ENCODE measurements around the gene FOXK1. TPM values are rescaled to one million over a fixed set of nuclear protein-coding genes. Genes with fewer than 3 reads are reported as not detected.
"Not testable (repeated sequence)": the region's sequence is repeated elsewhere in the genome, so short reads cannot be mapped to it uniquely, and the experiment has no call there.

FOXK1 gene
- total RNA-seq, 1 experiment from 2014 or later, result 17.4 TPM

DNA sequence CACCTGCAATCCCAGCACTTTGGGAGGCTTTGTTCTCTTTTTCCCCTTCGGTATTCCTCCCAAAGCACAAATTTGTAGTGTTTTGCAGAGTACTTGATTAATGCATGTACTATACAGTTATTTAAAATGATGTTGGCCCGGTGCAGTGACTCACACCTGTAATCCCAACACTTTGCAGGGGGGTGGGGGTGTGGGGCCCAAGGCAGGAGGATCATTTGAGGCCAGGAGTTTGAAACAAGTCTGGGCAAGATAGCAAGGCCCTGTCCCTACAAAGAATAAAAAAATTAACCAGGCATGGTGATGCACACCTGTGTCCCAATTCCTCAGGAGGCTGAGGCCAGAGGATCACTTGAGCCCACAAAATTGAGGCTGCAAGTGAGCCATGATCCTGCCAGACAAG is 26.8 kb upstream of the FOXK1 start:
- H3K36me3 ChIP-seq, result no peaks in the 10 kb centered on the region
- H3K27ac ChIP-seq, result no peak overlapping the region
- no peaks in the 10 kb centered on the region for H3K27me3 ChIP-seq (replicated peaks)
- no peaks in the 10 kb centered on the region for H3K4me1 ChIP-seq (replicated peaks)
- H3K9me3 ChIP-seq (replicated peaks), result peaks cover 5% of the 10 kb centered on the region
- no peak for DNase-seq (ENCODE audit: low read depth in 1 of 2, low spot score in 2 of 2)
- H3K4me3 ChIP-seq, result no peak overlapping the region

GRCh38 chr7:4655896-4656295 is 26.2 kb upstream of the FOXK1 start:
- H3K27me3 ChIP-seq (replicated peaks), result no peaks in the 10 kb centered on the region
- DNase-seq (ENCODE audit: low read depth in 1 of 2, low spot score in 2 of 2), result no peak
- H3K9me3 ChIP-seq (replicated peaks), result peaks cover 5% of the 10 kb centered on the region
- H3K4me1 ChIP-seq (replicated peaks), result no peaks in the 10 kb centered on the region
- H3K4me3 ChIP-seq, result no peak overlapping the region
- H3K27ac ChIP-seq, result no peak overlapping the region
- H3K36me3 ChIP-seq, result no peaks in the 10 kb centered on the region

DNA sequence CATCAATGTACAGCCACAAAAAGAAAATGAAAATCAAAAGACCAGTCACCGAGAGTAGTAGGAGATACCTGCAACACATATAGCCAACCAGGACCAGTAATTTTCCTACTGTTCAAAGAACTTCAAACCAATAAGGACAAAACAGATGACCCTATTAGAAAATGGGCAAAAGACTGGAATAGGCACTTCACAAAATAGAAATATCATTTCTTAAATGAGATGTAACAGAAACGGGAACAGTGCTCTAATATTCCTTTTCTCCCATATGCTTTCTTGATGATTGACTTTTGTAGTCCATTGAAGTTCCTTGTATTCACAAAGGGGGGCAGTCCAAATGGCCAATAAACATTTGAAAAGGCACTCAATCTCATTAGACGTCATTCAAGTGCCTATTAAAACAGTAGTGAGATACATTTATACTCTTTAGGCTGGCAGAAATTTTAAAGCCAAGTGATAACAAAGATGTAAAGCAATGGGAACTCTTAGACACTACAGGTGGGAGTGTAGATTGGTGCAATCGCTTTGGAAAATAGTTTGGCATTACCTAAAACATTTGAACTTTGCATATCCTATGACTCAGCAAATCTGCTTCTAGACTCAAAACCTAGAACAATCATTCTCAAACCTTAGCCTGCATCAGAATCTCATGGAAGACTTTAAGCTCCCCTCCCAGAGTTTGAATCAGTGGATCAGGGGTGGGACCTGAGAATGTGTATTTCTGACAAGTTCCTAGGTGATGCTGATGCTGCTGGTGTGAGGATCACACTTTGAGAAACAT is 24.3 kb upstream of the FOXK1 start:
- no peak overlapping the region for H3K27ac ChIP-seq
- no peaks in the 10 kb centered on the region for H3K4me1 ChIP-seq (replicated peaks)
- no peaks in the 10 kb centered on the region for H3K36me3 ChIP-seq
- DNase-seq (ENCODE audit: low read depth in 1 of 2, low spot score in 2 of 2), result no peak
- no peaks in the 10 kb centered on the region for H3K27me3 ChIP-seq (replicated peaks)
- peaks cover 5% of the 10 kb centered on the region for H3K9me3 ChIP-seq (replicated peaks)
- no peak overlapping the region for H3K4me3 ChIP-seq

DNA sequence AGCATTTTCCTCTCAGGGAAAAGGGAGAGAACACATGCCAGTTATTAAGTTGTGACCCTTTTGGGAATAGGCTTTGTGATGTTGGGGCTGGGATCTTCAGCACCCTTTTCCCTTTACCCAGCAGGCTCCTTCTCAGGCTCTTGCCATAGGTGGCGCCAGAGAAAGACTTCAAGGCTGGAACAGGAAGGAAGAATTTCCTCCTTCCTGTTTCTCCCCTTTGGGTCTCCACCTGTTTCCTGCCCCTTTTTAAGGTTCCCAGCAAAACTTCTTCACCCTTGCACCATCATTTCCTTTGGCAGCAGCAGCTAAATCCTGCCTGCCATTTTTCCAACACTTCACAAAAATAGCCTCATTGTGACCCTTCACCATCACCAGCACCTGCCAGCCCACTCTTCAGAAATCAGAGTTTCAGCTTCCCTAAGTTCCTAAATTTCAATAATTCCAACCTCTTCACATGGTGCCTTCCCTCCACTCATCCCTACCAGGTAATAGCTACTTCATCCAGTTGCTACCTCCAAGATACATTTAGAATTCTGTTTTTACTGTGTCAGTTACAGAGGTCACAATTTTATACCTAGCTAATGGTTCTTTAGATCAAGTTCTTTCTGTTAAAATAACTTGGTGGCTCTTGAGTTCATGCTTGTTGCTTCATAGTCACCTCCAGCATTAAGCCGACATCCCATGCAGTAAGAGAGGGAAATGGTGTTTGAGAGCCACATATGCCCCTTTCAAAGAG is 22.4 kb upstream of the FOXK1 start:
- Histone ChIP-seq H3K36me3 (no peaks in the 10 kb centered on the region), H3K27me3 (replicated peaks) (no peaks in the 10 kb centered on the region), H3K4me3 (no peak overlapping the region), H3K4me1 (replicated peaks) (no peaks in the 10 kb centered on the region), H3K27ac (no peak overlapping the region), H3K9me3 (replicated peaks) (peaks cover 5% of the 10 kb centered on the region)
- DNase-seq (ENCODE audit: low read depth in 1 of 2, low spot score in 2 of 2), result no peak

DNA sequence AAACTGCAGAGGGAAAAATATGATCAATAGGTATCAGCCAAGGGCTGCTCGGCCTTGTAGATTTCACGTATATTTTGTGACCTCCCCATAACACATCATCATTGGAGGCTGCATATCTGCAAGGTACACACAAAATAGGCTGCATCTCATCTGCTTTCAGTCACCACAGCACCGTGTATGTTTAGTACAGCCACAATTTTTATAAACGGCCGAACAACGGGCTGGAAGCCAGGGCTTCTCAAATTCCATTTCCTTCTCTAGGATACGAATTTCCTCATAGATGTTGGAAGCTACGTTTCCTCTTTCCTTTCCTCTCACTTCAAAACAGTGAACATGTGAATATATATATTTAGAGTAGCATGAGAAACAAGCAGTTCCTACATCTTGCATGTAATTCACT is 20.2 kb upstream of the FOXK1 start:
- Histone ChIP-seq H3K9me3 (replicated peaks) (peaks cover 5% of the 10 kb centered on the region), H3K4me1 (replicated peaks) (peaks cover 14% of the 10 kb centered on the region), H3K36me3 (no peaks in the 10 kb centered on the region), H3K27ac (no peak overlapping the region), H3K4me3 (no peak overlapping the region), H3K27me3 (replicated peaks) (no peaks in the 10 kb centered on the region)
- no peak for DNase-seq (ENCODE audit: low read depth in 1 of 2, low spot score in 2 of 2)

DNA sequence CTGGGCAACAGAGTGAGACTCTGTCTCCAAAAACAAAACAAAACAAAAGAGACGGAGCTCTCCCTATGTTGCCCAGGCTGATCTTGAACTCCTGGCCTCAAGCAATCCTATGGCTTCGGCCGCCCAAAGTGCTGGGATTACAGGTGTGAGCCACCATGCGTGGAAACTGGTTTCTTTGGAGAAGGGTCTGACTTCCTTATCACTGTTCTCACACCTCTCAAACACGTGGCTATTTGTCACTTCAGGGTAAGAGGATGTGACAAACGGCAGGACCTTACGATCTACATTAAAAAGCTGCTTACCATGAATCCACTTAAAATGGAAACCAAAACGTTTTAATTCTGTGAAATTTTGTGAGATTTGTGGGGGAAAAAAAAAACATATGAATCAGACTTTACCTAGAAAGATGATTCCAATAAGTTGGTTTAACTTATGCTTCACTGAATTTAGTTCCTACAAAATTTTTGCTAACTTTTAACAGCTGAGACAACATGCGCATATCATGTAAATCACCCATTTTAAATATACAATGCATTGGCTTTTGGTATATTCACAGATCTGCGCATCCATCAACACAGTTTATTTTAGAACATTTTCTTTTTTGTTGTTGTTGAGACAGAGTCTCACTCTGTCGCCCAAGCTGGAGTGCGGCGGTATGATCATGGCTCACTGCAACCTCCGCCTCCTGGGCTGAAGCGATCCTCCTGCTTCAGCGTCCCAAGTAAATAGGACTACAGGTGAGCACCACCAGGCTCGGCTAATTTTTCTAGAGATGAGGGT is 18.7 kb upstream of the FOXK1 start:
- Histone ChIP-seq H3K4me1 (replicated peaks) (peaks cover 30% of the 10 kb centered on the region), H3K27me3 (replicated peaks) (no peaks in the 10 kb centered on the region)

DNA sequence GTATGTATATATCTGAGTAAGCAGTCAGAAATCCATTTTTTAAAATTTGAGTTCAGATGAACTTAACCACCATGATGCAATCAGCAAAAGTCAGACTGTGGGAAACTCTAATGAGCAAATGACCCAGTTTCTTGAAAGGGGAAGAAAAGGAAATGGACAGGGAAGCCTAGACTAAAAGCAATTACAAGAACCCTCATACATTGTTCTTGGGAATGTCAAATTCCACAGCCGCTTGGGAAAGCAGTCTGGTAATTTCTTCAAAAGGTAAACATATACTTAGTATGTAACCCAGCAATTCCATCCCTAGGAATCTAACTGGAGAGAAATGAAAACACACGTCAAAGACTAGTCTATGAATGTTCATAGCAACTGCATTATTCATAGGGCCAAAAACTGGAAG is 16.4 kb upstream of the FOXK1 start:
- Histone ChIP-seq H3K36me3 (no peaks in the 10 kb centered on the region), H3K4me1 (replicated peaks) (peaks cover 35% of the 10 kb centered on the region), H3K4me3 (no peak overlapping the region), H3K27ac (peak overlapping the region; percentile 94), H3K9me3 (replicated peaks) (no peaks in the 10 kb centered on the region), H3K27me3 (replicated peaks) (no peaks in the 10 kb centered on the region)
- DNase-seq (ENCODE audit: low read depth in 1 of 2, low spot score in 2 of 2), result peak; percentile 72 to 97

More for the DNA sequence above, 18.7 kb upstream of the FOXK1 start:
- no peak overlapping the region for H3K4me3 ChIP-seq
- DNase-seq (ENCODE audit: low read depth in 1 of 2, low spot score in 2 of 2), result no peak
- no peaks in the 10 kb centered on the region for H3K36me3 ChIP-seq
- H3K9me3 ChIP-seq (replicated peaks), result peaks cover 5% of the 10 kb centered on the region
- no peak overlapping the region for H3K27ac ChIP-seq

- Histone ChIP-seq H3K9me3 (replicated peaks) (no peaks in the 10 kb centered on the region), H3K4me1 (replicated peaks) (peaks cover 35% of the 10 kb centered on the region), H3K27me3 (replicated peaks) (no peaks in the 10 kb centered on the region), H3K4me3 (peak overlapping the region; percentile 11), H3K36me3 (no peaks in the 10 kb centered on the region), H3K27ac (peak overlapping the region; percentile 91)
- DNase-seq (ENCODE audit: low read depth in 1 of 2, low spot score in 2 of 2), result peak; percentile 83 to 95
These were observed 14.2 kb upstream of the FOXK1 start for GRCh38 chr7:4667776-4668509.

- Histone ChIP-seq H3K4me1 (replicated peaks) (peaks cover 35% of the 10 kb centered on the region), H3K9me3 (replicated peaks) (no peaks in the 10 kb centered on the region), H3K27ac (peak overlapping the region; percentile 91), H3K36me3 (no peaks in the 10 kb centered on the region), H3K4me3 (no peak overlapping the region), H3K27me3 (replicated peaks) (no peaks in the 10 kb centered on the region)
- DNase-seq (ENCODE audit: low read depth in 1 of 2, low spot score in 2 of 2), result no peak
These were observed 13.6 kb upstream of the FOXK1 start for GRCh38 chr7:4668510-4668847.

DNA sequence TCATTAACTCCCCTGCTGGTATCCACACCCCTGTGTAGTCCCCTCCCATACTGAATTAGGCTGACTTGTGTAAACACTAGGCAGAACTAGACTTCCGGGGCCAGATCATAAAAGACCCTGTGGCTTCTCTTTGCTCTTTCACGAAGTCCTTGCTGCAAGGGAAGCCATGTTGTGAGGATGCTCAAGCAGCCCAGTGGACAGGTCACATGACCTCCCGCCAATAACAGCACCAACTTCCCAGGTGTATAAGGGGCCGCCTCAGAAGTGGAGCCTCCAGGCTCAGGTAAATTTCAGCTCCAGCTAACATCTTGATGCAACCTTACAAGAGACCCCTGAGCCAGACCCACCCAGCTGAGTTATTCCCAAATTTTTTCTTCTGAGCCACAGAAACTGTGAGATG is 11.3 kb upstream of the FOXK1 start:
- H3K4me3 ChIP-seq, result no peak overlapping the region
- H3K4me1 ChIP-seq (replicated peaks), result peaks cover 27% of the 10 kb centered on the region
- no peaks in the 10 kb centered on the region for H3K27me3 ChIP-seq (replicated peaks)
- H3K36me3 ChIP-seq, result no peaks in the 10 kb centered on the region
- no peak for DNase-seq (ENCODE audit: low read depth in 1 of 2, low spot score in 2 of 2)
- H3K9me3 ChIP-seq (replicated peaks), result 0 out of 2 replicates have a peak, but pooled peaks cover 2% of the 10 kb centered on the region
- no peak overlapping the region for H3K27ac ChIP-seq

GRCh38 chr7:4675771-4676367 is 6.2 kb upstream of the FOXK1 start:
- H3K4me3 ChIP-seq, result no peak overlapping the region
- DNase-seq (ENCODE audit: low read depth in 1 of 2, low spot score in 2 of 2), result no peak
- no peak overlapping the region for H3K27ac ChIP-seq
- H3K27me3 ChIP-seq (replicated peaks), result no peaks in the 10 kb centered on the region
- H3K4me1 ChIP-seq (replicated peaks), result no peaks in the 10 kb centered on the region
- no peaks in the 10 kb centered on the region for H3K36me3 ChIP-seq
- 0 out of 2 replicates have a peak, but pooled peaks cover 2% of the 10 kb centered on the region for H3K9me3 ChIP-seq (replicated peaks)

- not testable (repeated sequence) for H3K36me3 ChIP-seq; H3K4me3 ChIP-seq; H3K9me3 ChIP-seq (replicated peaks); DNase-seq (ENCODE audit: low read depth in 1 of 2, low spot score in 2 of 2); H3K27ac ChIP-seq; H3K4me1 ChIP-seq (replicated peaks); H3K27me3 ChIP-seq (replicated peaks)
These were observed 4.6 kb upstream of the FOXK1 start for GRCh38 chr7:4677518-4677917.

- 0 out of 2 replicates have a peak overlapping the region, but pooled peaks have one; percentile 43 for H3K27ac ChIP-seq
- H3K27me3 ChIP-seq (replicated peaks), result no peaks in the 10 kb centered on the region
- DNase-seq (ENCODE audit: low read depth in 1 of 2, low spot score in 2 of 2), result no peak
- H3K9me3 ChIP-seq (replicated peaks), result 0 out of 2 replicates have a peak, but pooled peaks cover 2% of the 10 kb centered on the region
- H3K36me3 ChIP-seq, result peaks cover 16% of the 10 kb centered on the region
- peaks cover 24% of the 10 kb centered on the region for H3K4me1 ChIP-seq (replicated peaks)
- peak overlapping the region; percentile 97 for H3K4me3 ChIP-seq
These were observed 760 bp upstream of the FOXK1 start for GRCh38 chr7:4681218-4681851.

All from SJSA1 (cell line).